T-helper 2 cell (primary cell): ENCODE data around the gene MAB21L3.
A peak's percentile ranks its signal among the peaks of the same experiment; 100 is the strongest.
"Not testable (repeated sequence)": the region's sequence is repeated elsewhere in the genome, so short reads cannot be mapped to it uniquely, and the experiment has no call there.

Experiments used
- DNase-seq, 5 experiments: peaks; one replicate each; pipeline versions ENCODE4 v3.0.0 to v3.0.0-alpha.2; 2012 to 2022

MAB21L3 gene

GRCh38 chr1:116138277-116138792 is 27.1 kb downstream of the MAB21L3 start:
- DNase-seq = no peak

- no peak for DNase-seq
Measured at GRCh38 chr1:116139592-116140134, 28.5 kb downstream of the MAB21L3 start.

GRCh38 chr1:116144151-116144550 is 33.0 kb downstream of the MAB21L3 start:
- no peak for DNase-seq

- not testable (repeated sequence) for DNase-seq
Measured at GRCh38 chr1:116146447-116147113, 35.4 kb downstream of the MAB21L3 start.

GRCh38 chr1:116147114-116147510 is 35.9 kb downstream of the MAB21L3 start:
- DNase-seq = no peak

- no peak for DNase-seq
Measured at GRCh38 chr1:116147972-116148371, 36.8 kb downstream of the MAB21L3 start.

- DNase-seq = no peak
Measured at GRCh38 chr1:116148967-116149366, 37.8 kb downstream of the MAB21L3 start.

GRCh38 chr1:116150368-116150767 is 39.2 kb downstream of the MAB21L3 start:
- DNase-seq = no peak

- DNase-seq = peak; percentile 55 to 80 (median 62)
Measured at GRCh38 chr1:116151739-116152576, 40.8 kb downstream of the MAB21L3 start.

- no peak for DNase-seq
Measured at GRCh38 chr1:116152577-116152943, 41.4 kb downstream of the MAB21L3 start.

- DNase-seq = no peak
Measured at GRCh38 chr1:116152950-116153691, 41.9 kb downstream of the MAB21L3 start.

- no peak for DNase-seq
Measured at GRCh38 chr1:116153692-116154031, 42.5 kb downstream of the MAB21L3 start.

GRCh38 chr1:116154536-116154935 is 43.3 kb downstream of the MAB21L3 start:
- DNase-seq = no peak

- DNase-seq = no peak
Measured at GRCh38 chr1:116157096-116157495, 45.9 kb downstream of the MAB21L3 start.

- DNase-seq = no peak
Measured at GRCh38 chr1:116159177-116159576, 48.0 kb downstream of the MAB21L3 start.

GRCh38 chr1:116159611-116160010 is 48.4 kb downstream of the MAB21L3 start:
- DNase-seq = no peak

- DNase-seq = no peak
Measured at GRCh38 chr1:116161390-116161789, 50.2 kb downstream of the MAB21L3 start.

GRCh38 chr1:116161877-116162390 is 50.7 kb downstream of the MAB21L3 start:
- no peak for DNase-seq

GRCh38 chr1:116163533-116163932 is 52.3 kb downstream of the MAB21L3 start:
- no peak for DNase-seq

GRCh38 chr1:116164150-116164549 is 53.0 kb downstream of the MAB21L3 start:
- no peak for DNase-seq

GRCh38 chr1:116164604-116165368 is 53.6 kb downstream of the MAB21L3 start:
- no peak for DNase-seq

- no peak for DNase-seq
Measured at GRCh38 chr1:116165572-116165971, 54.4 kb downstream of the MAB21L3 start.
